ENCODE results near the gene OR1S1.

DNA sequence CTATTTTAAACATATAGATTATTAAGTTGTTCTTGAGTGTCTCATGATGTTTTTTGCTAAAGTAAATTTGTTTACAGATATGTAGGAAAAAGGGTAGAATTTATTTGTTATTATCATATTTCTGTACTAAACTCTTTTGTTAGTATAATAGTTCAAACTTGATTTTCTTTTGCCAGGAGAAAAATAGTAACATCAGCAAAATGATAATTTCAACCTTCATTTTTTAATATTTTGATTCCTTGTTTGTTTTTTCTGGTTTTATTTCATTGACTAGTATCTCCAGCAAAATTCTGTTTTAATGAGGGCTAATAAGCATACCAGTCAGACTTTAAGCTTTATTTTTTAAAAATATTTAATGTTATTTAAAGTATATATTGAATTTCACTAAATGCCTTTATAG lies 4.0 kb downstream of the OR1S1 start:
- TF ChIP-seq, protein P1, sequence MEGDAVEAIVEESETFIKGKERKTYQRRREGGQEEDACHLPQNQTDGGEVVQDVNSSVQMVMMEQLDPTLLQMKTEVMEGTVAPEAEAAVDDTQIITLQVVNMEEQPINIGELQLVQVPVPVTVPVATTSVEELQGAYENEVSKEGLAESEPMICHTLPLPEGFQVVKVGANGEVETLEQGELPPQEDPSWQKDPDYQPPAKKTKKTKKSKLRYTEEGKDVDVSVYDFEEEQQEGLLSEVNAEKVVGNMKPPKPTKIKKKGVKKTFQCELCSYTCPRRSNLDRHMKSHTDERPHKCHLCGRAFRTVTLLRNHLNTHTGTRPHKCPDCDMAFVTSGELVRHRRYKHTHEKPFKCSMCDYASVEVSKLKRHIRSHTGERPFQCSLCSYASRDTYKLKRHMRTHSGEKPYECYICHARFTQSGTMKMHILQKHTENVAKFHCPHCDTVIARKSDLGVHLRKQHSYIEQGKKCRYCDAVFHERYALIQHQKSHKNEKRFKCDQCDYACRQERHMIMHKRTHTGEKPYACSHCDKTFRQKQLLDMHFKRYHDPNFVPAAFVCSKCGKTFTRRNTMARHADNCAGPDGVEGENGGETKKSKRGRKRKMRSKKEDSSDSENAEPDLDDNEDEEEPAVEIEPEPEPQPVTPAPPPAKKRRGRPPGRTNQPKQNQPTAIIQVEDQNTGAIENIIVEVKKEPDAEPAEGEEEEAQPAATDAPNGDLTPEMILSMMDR (IDR thresholded peaks at IDR 0.05), result no peak
- TF ChIP-seq EP300 (IDR thresholded peaks at IDR 0.05; ENCODE audit: low read depth), result no peak
- TF ChIP-seq POLR2AphosphoS5 (IDR thresholded peaks at IDR 0.05), result no peak
- no peak for TF ChIP-seq POLR2A (IDR thresholded peaks at IDR 0.05)
